HepG2 (cell line): ENCODE results near the gene BAMBI. TPM values are rescaled to one million over a fixed set of nuclear protein-coding genes. Genes with fewer than 3 reads are reported as not detected.

Experiments
- ATAC-seq: fragments of 200-7000 bp; cut with Tn5 transposase; 3 replicates; pipeline ENCODE4 v1.9.1; 2020; ENCODE audit warnings: mild to moderate bottlenecking, moderate library complexity
- BruUV-seq: library from RNA; stranded (reverse); fragments of 400-500 nt; replicated peaks from 2 replicates; lab custom pipeline; 2021; lab: Mats Ljungman, UMichigan
- CTCF ChIA-PET: fragments of 300-600 bp; formaldehyde crosslinking; extraction: SDS; loops from one replicate; lab custom pipeline; 2021; ENCODE audit warnings: low total read pairs, inconsistent platforms, low intra/inter-chr PET ratio; lab: Yijun Ruan, JAX
- POLR2A ChIA-PET: fragments of 350-600 bp; sonication (Branson Sonifier 250); formaldehyde crosslinking; loops from one replicate; lab custom pipeline; 2020; ENCODE audit warnings: antibody characterized with exemption, inconsistent platforms; lab: Yijun Ruan, JAX
- DNase-seq: peaks from one replicate; pipeline ENCODE4 v3.0.0-alpha.2; 2015; ENCODE audit warnings: low spot score
- FAIRE-seq: peaks from 3 replicates; lab custom pipeline; 2011; peaks lifted over from hg19 to GRCh38; lab: Jason Lieb, UNC
- H2AFZ ChIP-seq: one replicate; pipeline ENCODE4 v1.6.1; 2011; ENCODE audit warnings: low read length, inconsistent platforms
- H3K27ac ChIP-seq: fragments of 300-600 bp; 3 replicates; pipeline ENCODE4 v1.8.0; 2011; ENCODE audit warnings: mixed run types, mild to moderate bottlenecking, mixed read lengths, low read length, inconsistent platforms; ENCODE audit not compliant: insufficient read depth; ENCODE audit errors: extremely low read length
- H3K27me3 ChIP-seq, 2 experiments: fragments of 200-600 bp in 1 of 2; 2 replicates in 1 of 2; 3 replicates in 1 of 2; pipeline versions ENCODE4 v1.6.0 to v1.8.0; 2011; ENCODE audit warnings: low read length in 2 of 2, mild to moderate bottlenecking in 2 of 2, moderate library complexity in 2 of 2, inconsistent platforms in 1 of 2; ENCODE audit not compliant: insufficient read depth in 2 of 2, control insufficient read depth in 1 of 2
- H3K36me3 ChIP-seq, 2 experiments: fragments of 200-600 bp in 1 of 2; replicated peaks in 1 of 2; 2 replicates in 1 of 2; 3 replicates in 1 of 2; pipeline versions ENCODE4 v1.5.1 to v1.8.0; 2011; ENCODE audit warnings: low read length in 2 of 2, inconsistent platforms in 1 of 2; ENCODE audit not compliant: insufficient read depth in 2 of 2, control insufficient read depth in 1 of 2
- H3K4me1 ChIP-seq: 2 replicates; pipeline ENCODE4 v1.5.1; 2012; ENCODE audit warnings: low read length, inconsistent platforms; ENCODE audit not compliant: insufficient read depth
- H3K4me2 ChIP-seq: 2 replicates; pipeline ENCODE4 v1.6.0; 2011; ENCODE audit warnings: low read depth, low read length, inconsistent platforms
- H3K4me3 ChIP-seq, 3 experiments: fragments of 200-600 bp in 1 of 3; sonication (generic), shearing (Covaris generic) in 1 of 3; replicated peaks in 1 of 3; 2 replicates each; pipeline ENCODE4 v1.5.1; 2011 to 2016; ENCODE audit warnings: low read length in 3 of 3, inconsistent platforms in 2 of 3, low read depth in 2 of 3, mild to moderate bottlenecking in 2 of 3, control low read depth in 1 of 3, mixed read lengths in 1 of 3; ENCODE audit not compliant: insufficient read depth in 1 of 3
- H3K79me2 ChIP-seq: one replicate; pipeline ENCODE4 v1.6.1; 2011; ENCODE audit warnings: low read length, inconsistent platforms; ENCODE audit not compliant: insufficient read depth
- H3K9ac ChIP-seq: 2 replicates; pipeline ENCODE4 v1.6.0; 2011; ENCODE audit warnings: mild to moderate bottlenecking, low read depth, low read length, inconsistent platforms; ENCODE audit not compliant: insufficient read depth
- H3K9me3 ChIP-seq: 2 replicates; pipeline ENCODE4 v1.5.1; 2012; ENCODE audit warnings: mild to moderate bottlenecking, low read length
- H4K20me1 ChIP-seq: 2 replicates; pipeline ENCODE4 v1.6.0; 2011; ENCODE audit warnings: inconsistent platforms, mild to moderate bottlenecking, low read length, moderate library complexity; ENCODE audit not compliant: insufficient read depth
- HIC2 ChIP-seq: sonication (generic); formaldehyde crosslinking; IDR thresholded peaks from 2 replicates; pipeline ENCODE4 v1.9.0; 2022; ENCODE audit warnings: low read depth, missing genetic modification reagents
- IKZF1 ChIP-seq: fragments of 450-650 bp; IDR thresholded peaks from 2 replicates; pipeline ENCODE4 v1.7.1; 2016
- KLF15 ChIP-seq: sonication (generic); formaldehyde crosslinking; IDR thresholded peaks from 2 replicates; pipeline ENCODE4 v1.8.1; 2023; ENCODE audit warnings: borderline replicate concordance, mild to moderate bottlenecking, inconsistent platforms, missing genetic modification reagents, mixed read lengths
- MZF1 ChIP-seq: sonication (generic); formaldehyde crosslinking; IDR thresholded peaks from 2 replicates; pipeline ENCODE4 v1.8.1; 2023; ENCODE audit warnings: mild to moderate bottlenecking, missing genetic modification reagents, borderline replicate concordance
- PRMT3 ChIP-seq: sonication (generic); formaldehyde crosslinking; IDR thresholded peaks from 2 replicates; pipeline ENCODE4 v1.8.1; 2022; ENCODE audit warnings: low read depth, mild to moderate bottlenecking, moderate library complexity, missing genetic modification reagents, borderline replicate concordance
- SMARCC2 ChIP-seq: fragments of 450-650 bp; IDR thresholded peaks from 2 replicates; pipeline ENCODE4 v1.6.1; 2017; ENCODE audit warnings: antibody characterized with exemption, mild to moderate bottlenecking
- SSRP1 ChIP-seq: IDR thresholded peaks from 2 replicates; pipeline ENCODE4 v1.6.1; 2016; ENCODE audit warnings: control low read depth
- ZNF687 ChIP-seq: sonication (generic); formaldehyde crosslinking; IDR thresholded peaks from 2 replicates; pipeline ENCODE4 v1.5.1; 2020; ENCODE audit warnings: mild to moderate bottlenecking, missing genetic modification reagents, moderate library complexity
- ZNF878 ChIP-seq: sonication (generic); formaldehyde crosslinking; IDR thresholded peaks from 2 replicates; pipeline ENCODE4 v1.8.1; 2023; ENCODE audit warnings: mild to moderate bottlenecking, missing genetic modification reagents, moderate library complexity
- WGBS: methylation state at CpG from one replicate; pipeline ENCODE4 v1.1.6; 2017; ENCODE audit warnings: low lambda C conversion rate; 5-methylcytosine and 5-hydroxymethylcytosine counted together
- in situ Hi-C: cut with HindIII; loops from 2 replicates; pipeline ENCODE4 v1.10.0; 2017; ENCODE audit warnings: low pct_unique_long_range_greater_than_20kb; ENCODE audit not compliant: extremely low pct_ligation_motif_present
- intact Hi-C: fragments of 100-400 bp; cut with micrococcal nuclease; formaldehyde crosslinking; loops from one replicate; pipeline ENCODE4 v1.10.0; 2022; ENCODE audit not compliant: unreplicated experiment
- polyA plus RNA-seq, 8 experiments: library from polyadenylated mRNA; depleted of rRNA in 3 of 8; stranded (reverse) in 7 of 8; unstranded in 1 of 8; fragments of >200 nt; fragmentation: Illumina TruSeq in 4 of 8; extraction: Trizol in 4 of 8; gene quantifications; 2 replicates each; pipeline versions ENCODE4 v1.2.1 to v1.2.3, GENCODE V29; 2011 to 2016; ENCODE audit warnings: low read depth in 4 of 8, missing spikeins in 1 of 8, mixed read lengths in 1 of 8; ENCODE audit not compliant: insufficient read depth in 1 of 8
- total RNA-seq, 5 experiments: library from RNA; depleted of rRNA; stranded (reverse); fragments of >200 nt; fragmentation: Illumina TruSeq; extraction: Trizol; gene quantifications; 2 replicates each; pipeline ENCODE4 v1.2.3, GENCODE V29; 2016; ENCODE audit warnings: low read depth in 1 of 5
- TF ChIP-seq, protein P1 (sequence below): sonication (generic); formaldehyde crosslinking; IDR thresholded peaks from 2 replicates; pipeline ENCODE4 v1.5.0; 2020; ENCODE audit warnings: mild to moderate bottlenecking, low read depth, missing genetic modification reagents, borderline replicate concordance

The BAMBI gene
- total and polyA plus RNA-seq, 2 of the 13 experiments (the other 11 are each of a cell fraction or from before 2014, with no cell fraction given) = 12.0 to 23.6 TPM

DNA sequence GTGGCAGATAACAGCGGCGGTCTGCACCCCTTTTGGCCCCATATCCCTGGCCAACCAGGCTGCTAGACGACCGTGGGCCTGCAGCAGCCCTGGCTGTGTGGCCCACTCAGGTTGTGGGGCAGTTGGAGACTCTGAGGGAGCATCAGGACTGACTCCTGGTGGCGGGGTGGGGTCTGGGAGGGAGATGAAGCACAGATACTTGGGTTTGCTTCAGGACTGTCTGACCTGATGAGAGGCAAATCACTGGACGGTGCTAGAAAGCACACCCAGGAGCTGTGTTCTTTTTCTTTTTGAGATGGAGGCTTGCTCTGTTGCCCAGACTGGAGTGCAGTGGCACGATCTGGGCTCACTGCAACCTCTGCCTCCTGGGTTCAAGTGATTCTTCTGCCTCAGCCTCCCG, 28.2 kb downstream of the BAMBI start:
- H3K4me1 ChIP-seq = peaks cover 6% of the 10 kb centered on the region
- FAIRE-seq (no peak), DNase-seq (no peak), ATAC-seq (peak; percentile 51)
- no TSS peak for BruUV-seq
- in situ Hi-C loops (no loop called here), intact Hi-C loops (no loop called here)
- 23% methylated on average over 5 of the region's 8 CpGs for WGBS
- H3K4me3 ChIP-seq = no peak overlapping the region
- no peak overlapping the region for H3K27ac ChIP-seq
- ChIA-PET POLR2A (interaction anchor here (1.3 kb wide), 1 partner anchor 17 kb away, joined by 3 read pairs; no protein-coding TSS in a partner anchor), CTCF (no interaction called here)
- no peak overlapping the region for H2AFZ ChIP-seq
- TF ChIP-seq MZF1 (no peak), HIC2 (CRISPR knock-in tag) (no peak), ZNF878 (CRISPR knock-in tag) (no peak)
- H3K79me2 ChIP-seq = no peaks in the 10 kb centered on the region
- H3K9ac ChIP-seq = no peak overlapping the region
- peaks cover 0 to 6% of the 10 kb centered on the region in 2 experiments; a peak in 3 of 5 replicates for H3K27me3 ChIP-seq
- H4K20me1 ChIP-seq = no peaks in the 10 kb centered on the region
- H3K4me2 ChIP-seq = no peak overlapping the region
- no peaks in the 10 kb centered on the region for H3K9me3 ChIP-seq
- H3K36me3 ChIP-seq = no peaks in the 10 kb centered on the region

- Histone ChIP-seq H3K9ac (no peak overlapping the region), H3K79me2 (no peaks in the 10 kb centered on the region), H4K20me1 (no peaks in the 10 kb centered on the region), H3K4me1 (peaks cover 36% of the 10 kb centered on the region), H3K9me3 (no peaks in the 10 kb centered on the region), H2AFZ (no peak overlapping the region), H3K36me3 (no peaks in the 10 kb centered on the region), H3K4me3 (no peak overlapping the region), H3K27ac (no peak overlapping the region), H3K27me3 (peaks cover 0 to 6% of the 10 kb centered on the region in 2 experiments; a peak in 3 of 5 replicates), H3K4me2 (no peak overlapping the region)
- no TSS peak for BruUV-seq
- in situ Hi-C loops = no loop called here
- ATAC-seq = no peak
- WGBS = 67% methylated on average over 9 of the region's 9 CpGs
- DNase-seq = no peak
- POLR2A ChIA-PET = no interaction called here
- intact Hi-C loops = no loop called here
- FAIRE-seq = no peak
- CTCF ChIA-PET = no interaction called here
- TF ChIP-seq SMARCC2 (no peak), IKZF1 (no peak), ZNF687 (CRISPR knock-in tag) (no peak), SSRP1 (CRISPR knock-in tag) (no peak), PRMT3 (CRISPR knock-in tag) (no peak), KLF15 (CRISPR knock-in tag) (no peak)
- TF ChIP-seq, protein P1, sequence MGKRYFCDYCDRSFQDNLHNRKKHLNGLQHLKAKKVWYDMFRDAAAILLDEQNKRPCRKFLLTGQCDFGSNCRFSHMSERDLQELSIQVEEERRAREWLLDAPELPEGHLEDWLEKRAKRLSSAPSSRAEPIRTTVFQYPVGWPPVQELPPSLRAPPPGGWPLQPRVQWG (CRISPR knock-in tag) = no peak
These were observed 31.8 kb downstream of the BAMBI start for GRCh38 chr10:28709001-28709710.
